ENCODE measurements around the gene MTMR8.
A peak's percentile ranks its signal among the peaks of the same experiment; 100 is the strongest.
"Not testable (repeated sequence)": the region's sequence is repeated elsewhere in the genome, so short reads cannot be mapped to it uniquely, and the experiment has no call there.

The MTMR8 gene

GRCh38 chrX:64394874-64395567 is at the start of gene MTMR8:
Gene MTMR8, minus strand, starts transcription at chrX:64395452. Its CDS starts 89 bp downstream, at chrX:64395363.
- DNase-seq: peak; percentile 2

GRCh38 chrX:64439551-64439950 is 44.3 kb upstream of the MTMR8 start:
- no peak for DNase-seq

GRCh38 chrX:64437665-64438064 is 42.4 kb upstream of the MTMR8 start:
- no peak for DNase-seq

GRCh38 chrX:64437218-64437617 is 42.0 kb upstream of the MTMR8 start:
- DNase-seq: no peak

GRCh38 chrX:64428371-64428770 is 33.1 kb upstream of the MTMR8 start:
- no peak for DNase-seq

GRCh38 chrX:64427787-64428186 is 32.5 kb upstream of the MTMR8 start:
- DNase-seq: no peak

- no peak for DNase-seq
These were observed 32.0 kb upstream of the MTMR8 start for GRCh38 chrX:64427281-64427680.

- DNase-seq: not testable (repeated sequence)
These were observed 14.5 kb upstream of the MTMR8 start for GRCh38 chrX:64409730-64410129.

GRCh38 chrX:64398088-64398487 is 2.8 kb upstream of the MTMR8 start:
- no peak for DNase-seq

GRCh38 chrX:64395568-64395929 is 297 bp upstream of the MTMR8 start:
- DNase-seq: no peak

GRCh38 chrX:64394059-64394873 is 986 bp downstream of the MTMR8 start:
- DNase-seq: no peak

GRCh38 chrX:64389489-64389888 is 5.8 kb downstream of the MTMR8 start:
- DNase-seq: no peak

- not testable (repeated sequence) for DNase-seq
These were observed 14.5 kb downstream of the MTMR8 start for GRCh38 chrX:64380789-64381188.

GRCh38 chrX:64379924-64380323 is 15.3 kb downstream of the MTMR8 start:
- DNase-seq: no peak

- DNase-seq: no peak
These were observed 17.5 kb downstream of the MTMR8 start for GRCh38 chrX:64377753-64378152.

GRCh38 chrX:64352081-64352480 is 43.2 kb downstream of the MTMR8 start:
- no peak for DNase-seq

- no peak for DNase-seq
These were observed 44.7 kb downstream of the MTMR8 start for GRCh38 chrX:64350521-64350920.

GRCh38 chrX:64350047-64350446 is 45.2 kb downstream of the MTMR8 start:
- no peak for DNase-seq

GRCh38 chrX:64342811-64343210 is 52.4 kb downstream of the MTMR8 start:
- DNase-seq: no peak

GRCh38 chrX:64338296-64338695 is 57.0 kb downstream of the MTMR8 start:
- DNase-seq: no peak

GRCh38 chrX:64334467-64334866 is 60.8 kb downstream of the MTMR8 start:
- no peak for DNase-seq

GRCh38 chrX:64330284-64330683 is 65.0 kb downstream of the MTMR8 start:
- no peak for DNase-seq

- DNase-seq: no peak
These were observed 73.7 kb downstream of the MTMR8 start for GRCh38 chrX:64321507-64321906.

- DNase-seq: no peak
These were observed 81.6 kb downstream of the MTMR8 start for GRCh38 chrX:64313624-64314023.

All from fibroblast of skin of right quadriceps (primary cell).